Measurements from ENCODE around the gene TGFB1. TPM values are rescaled to one million over a fixed set of nuclear protein-coding genes. Genes with fewer than 3 reads are reported as not detected.

The TGFB1 gene
- total RNA-seq, 4 donors from 2014 or later = 12.4 to 29.1 (median 21.4) TPM

- no peak for TF ChIP-seq CTCF (IDR thresholded peaks at IDR 0.05; ENCODE audit: low read depth)
Measured at GRCh38 chr19:41357746-41358145, 4.0 kb upstream of the TGFB1 start.

- no peak for TF ChIP-seq CTCF (IDR thresholded peaks at IDR 0.05; ENCODE audit: low read depth)
Measured at GRCh38 chr19:41356984-41357739, 3.4 kb upstream of the TGFB1 start.

- no peak for TF ChIP-seq CTCF (IDR thresholded peaks at IDR 0.05; ENCODE audit: low read depth)
Measured at GRCh38 chr19:41355802-41356201, 2.1 kb upstream of the TGFB1 start.

- no peak for TF ChIP-seq CTCF (IDR thresholded peaks at IDR 0.05; ENCODE audit: low read depth)
Measured at GRCh38 chr19:41355035-41355434, 1.3 kb upstream of the TGFB1 start.

GRCh38 chr19:41354343-41354953 lies 726 bp upstream of the TGFB1 start:
- TF ChIP-seq CTCF (IDR thresholded peaks at IDR 0.05; ENCODE audit: low read depth) = no peak

GRCh38 chr19:41352609-41353465 lies 885 bp downstream of the TGFB1 start:
- TF ChIP-seq CTCF (IDR thresholded peaks at IDR 0.05; ENCODE audit: low read depth) = no peak

GRCh38 chr19:41352279-41352608 lies 1.5 kb downstream of the TGFB1 start:
- TF ChIP-seq CTCF (IDR thresholded peaks at IDR 0.05; ENCODE audit: low read depth) = no peak
